Stimulated activated CD4-positive, alpha-beta T cell treated with anti-CD3 and anti-CD28 coated beads, TNF-alpha, amount 100 ng/mL, for 4 hours (primary cell): ENCODE data around the gene SNX13.
A peak's percentile ranks its signal among the peaks of the same experiment; 100 is the strongest.

Experiments
- DNase-seq, 3 experiments: peaks; one replicate each; pipeline ENCODE4 v3.0.0-alpha.2; 2020; ENCODE audit warnings: low read depth in 3 of 3

SNX13 gene

DNA sequence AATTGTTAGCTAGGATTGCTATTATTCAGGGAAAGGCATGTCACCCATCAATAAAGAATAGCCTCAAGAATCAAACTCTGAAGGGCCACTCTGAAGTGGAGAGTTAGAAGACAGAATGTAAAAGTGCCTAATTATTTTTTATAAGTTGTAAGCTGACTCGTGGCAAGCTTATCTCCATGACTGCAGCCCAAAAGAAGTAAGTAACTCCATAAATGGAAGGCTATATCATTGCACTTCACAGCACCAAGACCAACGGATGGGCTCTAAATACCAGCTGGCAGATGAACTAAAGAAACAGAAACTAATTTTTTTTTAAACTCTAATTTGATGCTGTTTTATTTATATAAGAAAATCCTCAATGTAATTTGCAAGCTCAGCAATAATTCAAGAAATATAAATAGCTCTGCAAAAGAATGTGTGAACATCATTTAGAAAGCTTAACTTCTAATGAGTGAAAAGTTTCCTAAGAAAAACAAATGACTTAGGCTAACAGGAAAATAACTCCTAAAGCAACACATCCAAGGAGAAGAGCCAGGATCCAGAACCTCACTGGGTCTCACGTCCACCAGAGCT is 165.5 kb downstream of the SNX13 start:
- DNase-seq, result no peak

DNA sequence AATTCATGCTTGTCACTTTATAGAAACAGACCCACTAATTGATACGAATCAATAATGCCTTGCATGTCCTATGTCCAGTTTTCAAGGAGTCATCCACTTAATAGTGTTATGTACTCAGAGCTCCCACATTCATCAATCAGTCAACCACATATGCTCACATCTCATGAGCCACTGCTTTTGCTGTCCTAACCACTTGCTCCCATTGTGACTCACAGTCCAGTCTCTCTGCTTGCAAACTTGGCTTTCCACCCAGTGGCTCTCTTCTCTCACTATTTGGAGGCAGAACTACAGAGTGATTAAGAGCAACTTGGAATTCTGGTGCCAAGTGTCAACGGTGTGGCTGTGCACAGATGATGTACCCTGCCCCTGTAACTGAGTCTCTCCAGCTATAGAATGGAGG is 166.0 kb downstream of the SNX13 start:
- DNase-seq, result no peak

DNA sequence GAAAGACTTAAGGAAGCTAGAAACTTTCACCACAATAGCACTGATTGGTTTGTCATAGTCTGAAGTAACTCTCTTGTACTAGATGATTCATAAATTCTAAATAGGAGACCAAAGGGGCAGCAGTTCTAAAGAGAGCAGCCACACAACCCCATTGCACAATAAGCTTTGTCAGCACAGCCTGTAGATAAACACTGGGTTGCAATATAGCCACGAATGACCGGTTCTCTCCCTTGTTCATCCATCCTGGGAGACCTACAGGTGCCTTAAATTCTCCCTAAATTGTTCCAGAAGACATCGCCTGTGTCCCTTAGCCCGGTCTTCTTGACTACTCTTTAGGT is 167.0 kb downstream of the SNX13 start:
- no peak for DNase-seq

DNA sequence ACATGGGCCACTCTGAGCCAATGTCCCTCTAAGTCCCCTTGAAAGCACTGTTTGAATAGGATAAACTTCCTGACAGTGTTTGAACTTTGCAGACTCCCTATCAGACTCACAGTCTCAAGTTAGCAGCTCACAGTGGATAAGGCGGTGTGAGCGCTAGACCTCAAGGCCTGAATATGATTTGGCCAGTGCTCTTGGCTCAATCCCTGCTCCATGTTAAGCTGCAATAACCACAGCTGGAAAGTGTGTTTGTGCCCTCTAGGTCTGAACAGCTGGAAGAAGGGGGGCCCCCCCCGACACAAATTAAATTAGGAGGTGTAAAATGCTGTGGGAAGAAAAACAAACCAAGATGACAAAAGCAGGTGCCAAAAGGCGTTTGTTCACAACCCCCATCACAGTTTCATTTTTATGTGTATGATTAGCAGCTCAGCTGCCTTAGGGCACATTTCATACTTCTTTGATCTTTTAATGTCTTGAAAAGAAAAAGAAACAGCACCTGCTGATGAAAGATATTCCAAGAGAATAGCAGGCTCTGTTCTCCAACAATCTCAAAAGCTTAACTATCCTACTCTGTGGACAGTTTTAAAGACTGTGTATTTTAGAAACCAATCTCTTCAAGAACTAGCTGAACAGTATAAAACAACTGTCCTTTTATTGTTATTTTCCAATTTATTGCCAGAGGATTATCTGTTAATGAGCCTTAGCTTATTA is 167.6 kb downstream of the SNX13 start:
- DNase-seq, result no peak

DNA sequence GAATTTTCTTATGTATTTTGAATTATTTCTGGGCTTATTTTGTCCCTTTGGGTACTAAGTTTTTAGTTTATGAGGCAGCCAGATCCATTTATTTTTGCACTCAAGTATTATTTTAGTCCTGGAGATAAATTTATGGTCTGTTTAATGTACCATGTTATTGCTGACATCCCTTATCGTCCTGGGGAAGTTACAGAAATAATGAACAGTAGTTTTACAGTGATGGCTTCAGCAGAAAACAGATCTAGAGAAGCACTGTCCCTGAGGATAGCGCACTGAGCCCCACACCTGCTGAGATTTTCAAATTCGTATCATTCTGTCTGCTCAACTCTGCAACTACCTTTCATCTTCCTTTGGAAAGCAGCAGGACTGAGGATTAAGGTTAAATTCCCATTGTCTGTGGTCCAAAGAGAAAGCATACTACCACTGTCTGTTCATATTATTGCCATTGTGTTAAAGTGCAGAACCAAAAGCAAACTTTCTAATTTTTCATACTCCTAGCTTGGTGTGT is 168.3 kb downstream of the SNX13 start:
- no peak for DNase-seq

DNA sequence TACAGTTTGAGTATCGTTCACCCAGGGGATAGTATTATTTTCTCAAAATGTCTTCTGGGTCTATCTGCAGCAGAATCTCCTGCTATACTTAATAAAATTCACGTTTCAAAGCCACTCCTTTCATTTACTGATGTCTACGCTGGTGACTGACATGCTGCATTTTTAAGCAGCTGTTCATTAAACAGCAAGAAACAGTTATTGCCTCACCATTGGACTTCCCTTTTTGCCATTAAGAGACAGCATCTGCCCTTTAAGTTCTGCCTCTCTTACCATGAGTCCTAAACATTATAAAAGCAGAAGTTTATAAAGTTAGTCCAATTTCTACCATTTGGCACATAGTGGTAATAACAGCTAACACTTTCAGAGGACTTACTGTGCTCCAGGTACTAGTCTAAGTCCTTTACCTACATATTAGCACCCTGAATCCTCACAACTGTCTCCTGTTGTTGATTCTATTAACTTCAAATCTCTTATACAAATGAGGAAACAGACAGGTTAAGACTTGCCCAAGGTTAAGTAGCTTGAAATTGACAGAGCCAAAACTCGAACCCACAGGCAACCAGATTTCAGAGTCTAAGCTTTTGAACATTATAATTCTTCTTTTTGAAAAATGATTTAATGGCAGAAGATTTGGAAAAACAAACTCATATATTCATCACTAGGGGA is 169.5 kb downstream of the SNX13 start:
- DNase-seq, result no peak

DNA sequence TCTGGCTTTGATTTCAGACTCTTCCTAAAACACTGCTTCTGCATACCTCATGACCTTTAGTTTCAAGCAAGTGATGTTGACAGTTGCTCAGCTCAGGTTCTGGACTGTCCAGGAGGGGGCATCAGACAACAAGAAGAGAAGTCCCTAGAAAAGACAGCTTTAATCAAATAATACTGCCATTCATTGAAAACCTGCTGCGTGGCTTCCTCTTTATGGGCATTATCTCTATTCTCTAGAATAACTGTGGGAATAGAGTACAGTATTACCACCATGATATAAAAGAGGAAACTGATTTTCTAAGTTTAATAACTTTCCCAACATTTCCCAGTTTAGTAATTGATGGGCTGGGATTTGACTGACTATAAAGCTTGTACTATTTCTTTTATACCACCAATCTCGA is 170.4 kb downstream of the SNX13 start:
- peak; percentile 7 to 8 (median 8) for DNase-seq

DNA sequence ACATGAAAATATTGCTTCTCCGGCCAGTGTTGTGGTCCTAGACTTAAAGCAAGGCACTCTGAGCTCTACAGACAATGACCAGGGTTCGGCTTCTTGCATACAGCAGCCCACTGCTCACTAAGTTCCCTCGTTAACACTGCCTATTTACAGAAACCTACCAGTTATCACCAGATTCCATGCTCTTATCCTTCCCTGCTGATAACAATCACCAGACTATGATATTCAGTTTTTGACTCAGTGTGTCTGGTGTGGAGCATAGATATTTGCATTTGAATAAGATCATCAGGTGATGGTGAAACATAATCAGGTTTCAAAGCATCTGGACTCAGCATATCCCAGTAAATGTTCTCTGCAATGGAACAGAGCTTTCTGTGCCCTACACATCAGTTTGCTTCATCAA is 182.3 kb downstream of the SNX13 start:
- DNase-seq, result no peak

DNA sequence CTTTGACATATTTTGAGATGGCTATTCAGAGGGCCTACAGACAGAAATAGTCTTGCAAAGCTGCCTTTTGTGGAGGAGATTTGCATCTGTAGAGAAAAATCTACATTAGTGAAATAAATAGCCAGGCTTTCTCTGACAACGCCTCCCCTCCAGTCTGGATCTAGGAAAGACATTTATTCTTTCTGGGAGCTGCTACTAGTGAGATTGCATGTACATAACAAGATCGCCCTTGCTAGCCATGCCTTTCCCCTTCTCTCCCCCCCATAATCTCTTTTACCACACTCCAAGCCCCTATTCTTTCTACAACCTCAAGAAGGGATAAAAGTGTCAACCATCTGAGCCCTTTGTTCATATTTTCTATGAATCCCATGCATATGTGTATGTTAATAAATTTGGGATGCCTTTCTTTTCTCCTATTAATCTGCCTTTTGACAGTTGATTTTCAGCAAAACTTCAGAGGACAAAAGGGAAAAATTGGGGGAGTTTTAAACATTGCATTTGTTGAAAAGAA is 194.2 kb downstream of the SNX13 start:
- no peak for DNase-seq

DNA sequence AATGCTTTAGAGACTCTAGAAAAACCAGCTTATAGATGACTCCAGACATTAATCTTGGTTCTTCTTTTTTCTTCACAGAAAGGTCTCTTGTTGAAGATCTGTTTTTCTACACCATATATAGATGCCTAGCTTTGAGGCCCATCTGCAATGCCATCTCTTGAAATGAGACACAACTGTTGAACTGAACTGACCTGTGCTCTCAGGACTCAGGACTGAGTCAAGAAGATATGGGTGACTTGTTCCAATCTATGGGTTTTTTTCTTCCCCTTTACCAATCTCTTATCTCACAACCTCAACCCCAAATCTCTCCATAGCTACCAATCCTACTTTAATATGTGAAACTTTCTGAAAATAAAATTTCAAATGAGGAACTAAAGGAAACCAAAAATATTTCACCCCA is 194.7 kb downstream of the SNX13 start:
- no peak for DNase-seq

DNA sequence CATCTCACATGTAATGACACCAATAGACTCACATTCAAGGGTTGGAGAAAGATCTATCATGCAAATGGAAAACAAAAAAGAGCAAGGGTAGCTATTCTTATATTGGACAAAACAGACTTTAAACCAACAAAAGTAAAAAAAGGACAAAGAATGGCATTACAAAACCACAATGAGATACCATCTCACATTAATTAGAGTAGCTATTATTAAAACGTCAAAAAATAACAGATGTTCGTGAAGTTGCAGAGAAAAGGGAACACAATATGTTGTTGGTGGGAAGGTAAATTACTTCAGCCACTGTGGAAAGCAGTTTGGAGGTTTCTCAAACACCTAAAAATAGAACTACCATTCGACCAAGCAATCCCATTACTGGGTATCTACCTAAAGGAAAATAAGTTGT is 197.0 kb downstream of the SNX13 start:
- no peak for DNase-seq

DNA sequence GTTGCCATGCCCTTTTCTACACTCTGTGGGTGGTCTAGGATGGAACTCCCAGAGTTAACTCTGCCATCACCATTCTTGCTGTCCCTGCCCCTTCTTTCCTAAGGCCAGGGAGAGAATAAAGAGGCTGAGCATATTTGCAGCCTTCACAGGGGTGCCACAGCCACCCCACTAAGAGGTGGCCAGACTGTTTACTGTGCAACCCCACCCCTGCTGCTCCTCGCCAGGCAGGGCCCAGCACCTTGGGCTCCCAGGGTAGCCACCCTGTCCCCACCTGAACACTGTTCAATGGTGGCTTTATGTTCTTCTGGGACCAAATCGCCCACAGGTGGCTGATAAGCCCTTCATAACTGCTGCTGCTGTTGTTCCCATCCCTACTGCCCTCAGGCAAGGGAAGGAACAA is 198.9 kb downstream of the SNX13 start:
- DNase-seq, result no peak
